HepG2 (cell line): ENCODE data around the gene TARBP2. TPM values are rescaled to one million over a fixed set of nuclear protein-coding genes. Genes with fewer than 3 reads are reported as not detected.

Experiments used
- AGO1 ChIP-seq: fragments of 200-400 bp; formaldehyde crosslinking; IDR thresholded peaks from 2 replicates; pipeline ENCODE4 v1.6.1; 2017; ENCODE audit warnings: mild to moderate bottlenecking, low read depth, low read length, moderate library complexity; ENCODE audit not compliant: poor library complexity, severe bottlenecking
- ARID5B ChIP-seq: IDR thresholded peaks from 2 replicates; pipeline ENCODE4 v1.4.0; 2020; ENCODE audit warnings: mild to moderate bottlenecking, missing genetic modification reagents
- ATF4 ChIP-seq, 2 experiments: fragments of 450-650 bp in 1 of 2; sonication (generic) in 1 of 2; formaldehyde crosslinking; IDR thresholded peaks; 2 replicates each; pipeline versions ENCODE4 v1.5.0 to v1.8.0; 2020 to 2022; ENCODE audit warnings: mild to moderate bottlenecking in 1 of 2, missing genetic modification reagents in 1 of 2
- CAMTA2 ChIP-seq: sonication (generic); formaldehyde crosslinking; IDR thresholded peaks from 2 replicates; pipeline ENCODE4 v1.4.0; 2020; ENCODE audit warnings: mild to moderate bottlenecking, missing genetic modification reagents, borderline replicate concordance
- CCDC6 ChIP-seq: sonication (generic); formaldehyde crosslinking; IDR thresholded peaks from 2 replicates; pipeline ENCODE4 v1.8.1; 2022; ENCODE audit warnings: mild to moderate bottlenecking, missing genetic modification reagents, moderate library complexity
- GABPA ChIP-seq, 2 experiments: IDR thresholded peaks; 2 replicates each; pipeline ENCODE4 v1.6.1; 2011 to 2016; ENCODE audit warnings: low read depth in 2 of 2, low read length in 1 of 2, missing biosample characterization in 1 of 2, missing genetic modification characterization in 1 of 2
- HOXD1 ChIP-seq: sonication (generic); formaldehyde crosslinking; IDR thresholded peaks from 2 replicates; pipeline ENCODE4 v1.5.0; 2020; ENCODE audit warnings: missing genetic modification reagents
- IRX3 ChIP-seq: sonication (generic); formaldehyde crosslinking; IDR thresholded peaks from 2 replicates; pipeline ENCODE4 v1.8.1; 2023; ENCODE audit warnings: mild to moderate bottlenecking, low read depth, missing genetic modification reagents, borderline replicate concordance
- ISX ChIP-seq: sonication (generic); formaldehyde crosslinking; conservative IDR thresholded peaks from 2 replicates; pipeline ENCODE4 v1.5.0; 2020; ENCODE audit warnings: missing genetic modification reagents
- MTA3 ChIP-seq: sonication (generic); formaldehyde crosslinking; IDR thresholded peaks from 2 replicates; pipeline ENCODE4 v1.4.0; 2020; ENCODE audit warnings: missing genetic modification reagents
- PHF21A ChIP-seq: sonication (generic); formaldehyde crosslinking; IDR thresholded peaks from 2 replicates; pipeline ENCODE4 v1.5.0; 2020; ENCODE audit warnings: mild to moderate bottlenecking, missing genetic modification reagents
- TRIM24 ChIP-seq: sonication (generic); formaldehyde crosslinking; IDR thresholded peaks from 2 replicates; pipeline ENCODE4 v1.8.0; 2022; ENCODE audit warnings: mild to moderate bottlenecking, missing genetic modification reagents
- ZBTB42 ChIP-seq: sonication (generic); formaldehyde crosslinking; IDR thresholded peaks from 2 replicates; pipeline ENCODE4 v1.5.0; 2020; ENCODE audit warnings: mild to moderate bottlenecking, missing genetic modification reagents
- ZBTB7A ChIP-seq: sonication (generic); formaldehyde crosslinking; IDR thresholded peaks from 2 replicates; pipeline ENCODE4 v1.8.0; 2022; ENCODE audit warnings: mild to moderate bottlenecking, missing genetic modification reagents
- ZFP1 ChIP-seq: IDR thresholded peaks from 2 replicates; pipeline ENCODE4 v1.6.1; 2016
- ZNF205 ChIP-seq: IDR thresholded peaks from 2 replicates; pipeline ENCODE4 v1.6.1; 2018; ENCODE audit warnings: missing biosample characterization, missing genetic modification reagents
- ZNF383 ChIP-seq: sonication (generic); formaldehyde crosslinking; IDR thresholded peaks from 2 replicates; pipeline ENCODE4 v1.4.0; 2020; ENCODE audit warnings: missing genetic modification reagents, mild to moderate bottlenecking, borderline replicate concordance
- ZNF451 ChIP-seq: sonication (generic); formaldehyde crosslinking; IDR thresholded peaks from 2 replicates; pipeline ENCODE4 v1.5.0; 2020; ENCODE audit warnings: mild to moderate bottlenecking, missing genetic modification reagents
- ZNF766 ChIP-seq: sonication (generic); formaldehyde crosslinking; IDR thresholded peaks from 2 replicates; pipeline ENCODE4 v1.5.0; 2020; ENCODE audit warnings: missing genetic modification reagents, borderline replicate concordance
- ZNF780A ChIP-seq: sonication (generic); formaldehyde crosslinking; IDR thresholded peaks from 2 replicates; pipeline ENCODE4 v1.8.0; 2022; ENCODE audit warnings: mild to moderate bottlenecking, missing genetic modification reagents, moderate library complexity
- polyA plus RNA-seq, 8 experiments: library from polyadenylated mRNA; depleted of rRNA in 3 of 8; stranded (reverse) in 7 of 8; unstranded in 1 of 8; fragments of >200 nt; fragmentation: Illumina TruSeq in 4 of 8; extraction: Trizol in 4 of 8; gene quantifications; 2 replicates each; pipeline versions ENCODE4 v1.2.1 to v1.2.3, GENCODE V29; 2011 to 2016; ENCODE audit warnings: low read depth in 4 of 8, missing spikeins in 1 of 8, mixed read lengths in 1 of 8; ENCODE audit not compliant: insufficient read depth in 1 of 8
- total RNA-seq, 5 experiments: library from RNA; depleted of rRNA; stranded (reverse); fragments of >200 nt; fragmentation: Illumina TruSeq; extraction: Trizol; gene quantifications; 2 replicates each; pipeline ENCODE4 v1.2.3, GENCODE V29; 2016; ENCODE audit warnings: low read depth in 1 of 5
- TF ChIP-seq, protein P1 (sequence below): sonication (generic); formaldehyde crosslinking; IDR thresholded peaks from 2 replicates; pipeline ENCODE4 v1.5.1; 2020; ENCODE audit warnings: missing genetic modification reagents, mild to moderate bottlenecking, borderline replicate concordance
- TF ChIP-seq, protein P2 (sequence below): sonication (generic); formaldehyde crosslinking; conservative IDR thresholded peaks from 2 replicates; pipeline ENCODE4 v1.8.0; 2022; ENCODE audit warnings: low read depth, missing genetic modification reagents

Gene TARBP2
- total and polyA plus RNA-seq, 2 of the 13 experiments (the other 11 are each of a cell fraction or from before 2014, with no cell fraction given): 47.0 to 55.5 TPM

DNA sequence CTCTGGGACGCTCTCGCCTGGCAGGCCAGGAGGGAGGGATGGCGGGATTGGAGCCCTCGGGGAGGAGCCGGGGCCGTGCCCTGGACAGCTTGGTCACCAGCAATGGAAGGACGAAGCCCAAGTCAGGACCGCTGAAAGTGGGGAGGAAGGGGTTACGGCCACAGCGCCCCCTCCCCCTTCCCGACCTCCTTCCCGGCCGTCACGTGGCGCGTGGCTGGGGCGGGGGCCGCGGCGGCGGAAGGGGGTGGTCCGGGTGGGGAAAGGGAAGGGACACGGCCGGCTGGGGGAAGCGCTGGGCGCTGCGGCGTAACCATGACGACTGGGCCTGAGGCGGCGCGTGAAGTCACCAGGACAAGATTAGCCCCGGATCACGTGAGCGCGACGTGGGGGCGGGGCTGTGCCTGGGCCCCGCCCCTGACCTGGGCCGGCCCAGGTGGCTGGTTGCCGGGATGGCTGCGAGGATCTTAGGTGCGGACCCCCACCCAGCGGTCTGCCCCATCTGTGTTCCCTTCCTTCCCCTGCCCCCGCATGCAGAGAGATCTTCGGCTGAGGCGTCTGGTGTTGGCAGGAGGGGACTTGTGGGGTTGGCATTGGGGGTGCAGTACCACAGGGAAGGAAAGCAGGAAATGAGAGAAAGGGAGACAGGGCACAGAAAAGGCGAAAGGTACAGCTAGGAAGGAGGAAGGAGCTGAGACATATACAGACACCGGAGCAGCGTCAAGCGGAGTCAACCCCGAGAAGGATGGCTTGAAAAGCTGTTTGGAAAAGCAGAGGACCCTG, 8.1 kb upstream of the TARBP2 start (continued):
- TF ChIP-seq ZBTB42 (CRISPR knock-in tag): no peak
- TF ChIP-seq GABPA (IDR thresholded peaks at IDR 0.05; ENCODE audit: low read depth, low read length): no peak
- no peak for TF ChIP-seq GABPA (CRISPR knock-in tag; IDR thresholded peaks at IDR 0.05; ENCODE audit: low read depth)
- TF ChIP-seq, protein P1, sequence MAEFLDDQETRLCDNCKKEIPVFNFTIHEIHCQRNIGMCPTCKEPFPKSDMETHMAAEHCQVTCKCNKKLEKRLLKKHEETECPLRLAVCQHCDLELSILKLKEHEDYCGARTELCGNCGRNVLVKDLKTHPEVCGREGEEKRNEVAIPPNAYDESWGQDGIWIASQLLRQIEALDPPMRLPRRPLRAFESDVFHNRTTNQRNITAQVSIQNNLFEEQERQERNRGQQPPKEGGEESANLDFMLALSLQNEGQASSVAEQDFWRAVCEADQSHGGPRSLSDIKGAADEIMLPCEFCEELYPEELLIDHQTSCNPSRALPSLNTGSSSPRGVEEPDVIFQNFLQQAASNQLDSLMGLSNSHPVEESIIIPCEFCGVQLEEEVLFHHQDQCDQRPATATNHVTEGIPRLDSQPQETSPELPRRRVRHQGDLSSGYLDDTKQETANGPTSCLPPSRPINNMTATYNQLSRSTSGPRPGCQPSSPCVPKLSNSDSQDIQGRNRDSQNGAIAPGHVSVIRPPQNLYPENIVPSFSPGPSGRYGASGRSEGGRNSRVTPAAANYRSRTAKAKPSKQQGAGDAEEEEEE (CRISPR knock-in tag): no peak
- TF ChIP-seq ZNF205 (CRISPR knock-in tag): no peak
- TF ChIP-seq ISX: no peak
- TF ChIP-seq CAMTA2: no peak
- no peak for TF ChIP-seq PHF21A
- TF ChIP-seq, protein P2, sequence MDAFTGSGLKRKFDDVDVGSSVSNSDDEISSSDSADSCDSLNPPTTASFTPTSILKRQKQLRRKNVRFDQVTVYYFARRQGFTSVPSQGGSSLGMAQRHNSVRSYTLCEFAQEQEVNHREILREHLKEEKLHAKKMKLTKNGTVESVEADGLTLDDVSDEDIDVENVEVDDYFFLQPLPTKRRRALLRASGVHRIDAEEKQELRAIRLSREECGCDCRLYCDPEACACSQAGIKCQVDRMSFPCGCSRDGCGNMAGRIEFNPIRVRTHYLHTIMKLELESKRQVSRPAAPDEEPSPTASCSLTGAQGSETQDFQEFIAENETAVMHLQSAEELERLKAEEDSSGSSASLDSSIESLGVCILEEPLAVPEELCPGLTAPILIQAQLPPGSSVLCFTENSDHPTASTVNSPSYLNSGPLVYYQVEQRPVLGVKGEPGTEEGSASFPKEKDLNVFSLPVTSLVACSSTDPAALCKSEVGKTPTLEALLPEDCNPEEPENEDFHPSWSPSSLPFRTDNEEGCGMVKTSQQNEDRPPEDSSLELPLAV (CRISPR knock-in tag): no peak
- TF ChIP-seq ZNF780A (CRISPR knock-in tag): peak; percentile 29; the same call in 1 of the 2 replicates
- TF ChIP-seq AGO1: no peak
- 0 out of 2 replicates have a peak, but pooled peaks have one; percentile 8 for TF ChIP-seq ZFP1 (CRISPR knock-in tag)
- TF ChIP-seq MTA3 (CRISPR knock-in tag): no peak
- TF ChIP-seq ATF4 (CRISPR knock-in tag; IDR thresholded peaks at IDR 0.05): no peak
- no peak for TF ChIP-seq ZNF766 (CRISPR knock-in tag)
- TF ChIP-seq IRX3 (CRISPR knock-in tag): no peak
- TF ChIP-seq ZNF383 (CRISPR knock-in tag): no peak
- TF ChIP-seq ZNF451 (CRISPR knock-in tag): no peak
- no peak; the same call in 1 of the 2 replicates for TF ChIP-seq ARID5B (CRISPR knock-in tag)
- TF ChIP-seq TRIM24 (CRISPR knock-in tag): no peak
- TF ChIP-seq CCDC6 (CRISPR knock-in tag): no peak
- TF ChIP-seq HOXD1 (CRISPR knock-in tag): no peak
- TF ChIP-seq ZBTB7A: no peak; the same call in 1 of the 2 replicates
